ENCODE data around the gene NLK.

DNA sequence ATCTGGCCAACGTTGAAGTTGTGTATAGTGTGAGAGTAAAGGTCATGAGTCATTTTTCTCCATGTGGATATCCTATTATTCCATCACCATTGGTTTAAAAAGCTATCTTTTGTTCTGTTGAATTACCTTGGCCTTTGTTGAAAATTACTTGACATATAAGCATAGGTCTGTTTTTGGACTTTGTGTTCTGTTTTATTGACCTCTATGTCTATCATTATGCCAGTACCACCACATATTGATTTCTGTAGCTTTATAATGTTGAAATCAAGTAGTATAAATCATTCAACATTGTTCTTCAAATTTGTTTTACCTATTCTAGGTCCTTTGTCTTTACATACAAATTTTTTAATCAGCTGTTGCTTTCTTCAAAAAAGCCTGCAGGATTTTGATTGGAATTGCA, 58.5 kb downstream of the NLK start:
- no peak for TF ChIP-seq EZH2 (IDR thresholded peaks at IDR 0.05; ENCODE audit: borderline replicate concordance, low read depth, low read length, severe bottlenecking)
- TF ChIP-seq, protein P1, sequence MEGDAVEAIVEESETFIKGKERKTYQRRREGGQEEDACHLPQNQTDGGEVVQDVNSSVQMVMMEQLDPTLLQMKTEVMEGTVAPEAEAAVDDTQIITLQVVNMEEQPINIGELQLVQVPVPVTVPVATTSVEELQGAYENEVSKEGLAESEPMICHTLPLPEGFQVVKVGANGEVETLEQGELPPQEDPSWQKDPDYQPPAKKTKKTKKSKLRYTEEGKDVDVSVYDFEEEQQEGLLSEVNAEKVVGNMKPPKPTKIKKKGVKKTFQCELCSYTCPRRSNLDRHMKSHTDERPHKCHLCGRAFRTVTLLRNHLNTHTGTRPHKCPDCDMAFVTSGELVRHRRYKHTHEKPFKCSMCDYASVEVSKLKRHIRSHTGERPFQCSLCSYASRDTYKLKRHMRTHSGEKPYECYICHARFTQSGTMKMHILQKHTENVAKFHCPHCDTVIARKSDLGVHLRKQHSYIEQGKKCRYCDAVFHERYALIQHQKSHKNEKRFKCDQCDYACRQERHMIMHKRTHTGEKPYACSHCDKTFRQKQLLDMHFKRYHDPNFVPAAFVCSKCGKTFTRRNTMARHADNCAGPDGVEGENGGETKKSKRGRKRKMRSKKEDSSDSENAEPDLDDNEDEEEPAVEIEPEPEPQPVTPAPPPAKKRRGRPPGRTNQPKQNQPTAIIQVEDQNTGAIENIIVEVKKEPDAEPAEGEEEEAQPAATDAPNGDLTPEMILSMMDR (IDR thresholded peaks at IDR 0.05; ENCODE audit: borderline replicate concordance, extremely low read depth, low read length, poor library complexity, severe bottlenecking) = no peak
